Body of pancreas (tissue), 4 donors: ENCODE data around the gene SCG5. TPM values are rescaled to one million over a fixed set of nuclear protein-coding genes. Genes with fewer than 3 reads are reported as not detected.
A peak's percentile ranks its signal among the peaks of the same experiment; 100 is the strongest.

ENCODE experiments used
- ATAC-seq: fragments of 150-250 bp; one replicate; pipeline ENCODE4 v1.9.1; 2016
- DNase-seq, 4 donors: peaks; one replicate each; pipeline ENCODE4 v3.0.0-alpha.2; 2019
- H3K27ac ChIP-seq, 4 donors: fragments of 200-600 bp; sonication (generic); 1 replicate in 3 of 4; 2 replicates in 1 of 4; pipeline versions ENCODE4 v1.5.1 to v1.6.1; 2016 to 2019; ENCODE audit warnings: mild to moderate bottlenecking in 1 of 4, mixed read lengths in 1 of 4, moderate library complexity in 1 of 4
- H3K27me3 ChIP-seq, 2 donors: fragments of 200-600 bp; sonication (generic); one replicate each; pipeline ENCODE4 v1.6.0; 2016; ENCODE audit warnings: mild to moderate bottlenecking in 1 of 2
- H3K36me3 ChIP-seq, 2 donors: fragments of 200-600 bp; sonication (generic); replicated peaks in 1 of 2; 2 replicates each; pipeline ENCODE4 v1.5.1; 2016; ENCODE audit warnings: low read depth in 2 of 2; ENCODE audit not compliant: insufficient read depth in 1 of 2
- H3K4me1 ChIP-seq: fragments of 200-600 bp; sonication (generic); one replicate; pipeline ENCODE4 v1.6.0; 2016
- H3K4me3 ChIP-seq, 2 donors: fragments of 200-600 bp; sonication (generic); 1 replicate in 1 of 2; 2 replicates in 1 of 2; pipeline ENCODE4 v1.5.1; 2016 to 2019
- H3K9me3 ChIP-seq, 3 donors: fragments of 200-600 bp; sonication (generic); 1 replicate in 2 of 3; 2 replicates in 1 of 3; pipeline ENCODE4 v1.5.1; 2016
- CTCF ChIP-seq, 7 experiments: fragments of 450-650 bp in 4 of 7; fragments of 200-600 bp in 3 of 7; sonication (generic) in 3 of 7; IDR thresholded peaks; one replicate each; pipeline ENCODE4 v1.5.1; 2016 to 2019; ENCODE audit warnings: antibody characterized with exemption in 7 of 7
- POLR2A ChIP-seq, 3 donors: fragments of 450-650 bp; IDR thresholded peaks; one replicate each; pipeline ENCODE4 v1.6.1; 2016; ENCODE audit warnings: antibody characterized with exemption in 3 of 3, mild to moderate bottlenecking in 2 of 3
- WGBS, 2 donors: methylation state at CpG; one replicate each; pipeline ENCODE4 v1.1.5; 2017; 5-methylcytosine and 5-hydroxymethylcytosine counted together
- intact Hi-C: fragments of 100-400 bp; cut with DNase I; formaldehyde crosslinking; loops from one replicate; pipeline ENCODE4 v1.15.1; 2023
- total RNA-seq, 2 donors: library from RNA; depleted of rRNA; stranded (reverse); fragments of >200 nt; gene quantifications; one replicate each; pipeline ENCODE4 v1.1.0, GENCODE V29; 2016

Gene SCG5
- total RNA-seq, 2 donors from 2014 or later: 49.4 to 50.1 TPM

GRCh38 chr15:32682977-32683630 lies 41.6 kb downstream of the SCG5 start:
- WGBS, 2 donors: 91 to 93% methylated on average over 2 of the region's 2 CpGs
- H3K9me3 ChIP-seq: no peaks in the 10 kb centered on the region
- no peak overlapping the region for H3K27ac ChIP-seq
- intact Hi-C loops: no loop called here
- no peaks in the 10 kb centered on the region for H3K27me3 ChIP-seq
- TF ChIP-seq CTCF (IDR thresholded peaks at IDR 0.05): no peak
- TF ChIP-seq POLR2A (IDR thresholded peaks at IDR 0.05): no peak
- DNase-seq (no peak), ATAC-seq (no peak)
- H3K36me3 ChIP-seq: no peaks in the 10 kb centered on the region
- H3K4me1 ChIP-seq: peaks cover 3% of the 10 kb centered on the region
- H3K4me3 ChIP-seq: no peak overlapping the region

GRCh38 chr15:32683906-32684584 lies 42.5 kb downstream of the SCG5 start:
- no peaks in the 10 kb centered on the region for H3K36me3 ChIP-seq
- intact Hi-C loops: no loop called here
- TF ChIP-seq CTCF (IDR thresholded peaks at IDR 0.05): no peak
- TF ChIP-seq POLR2A (IDR thresholded peaks at IDR 0.05): no peak
- ATAC-seq: no peak
- no peaks in the 10 kb centered on the region for H3K27me3 ChIP-seq
- no peak overlapping the region for H3K4me3 ChIP-seq
- peak in 2 of 4 donors; percentile 9 to 30 for DNase-seq
- H3K4me1 ChIP-seq: peaks cover 8% of the 10 kb centered on the region
- H3K9me3 ChIP-seq: no peaks in the 10 kb centered on the region
- H3K27ac ChIP-seq: no peak overlapping the region
- 83 to 84% methylated on average over 8 of the region's 8 CpGs for WGBS, 2 donors

- no peak overlapping the region for H3K27ac ChIP-seq
- WGBS, 2 donors: 69 to 85% methylated on average over 1 of the region's 1 CpG
- H3K9me3 ChIP-seq: no peaks in the 10 kb centered on the region
- peaks cover 8% of the 10 kb centered on the region for H3K4me1 ChIP-seq
- intact Hi-C loops: no loop called here
- H3K36me3 ChIP-seq: no peaks in the 10 kb centered on the region
- H3K27me3 ChIP-seq: no peaks in the 10 kb centered on the region
- no peak overlapping the region for H3K4me3 ChIP-seq
- no peak for TF ChIP-seq POLR2A (IDR thresholded peaks at IDR 0.05)
- no peak for TF ChIP-seq CTCF (IDR thresholded peaks at IDR 0.05)
- DNase-seq (no peak), ATAC-seq (no peak)
These were observed 44.1 kb downstream of the SCG5 start for GRCh38 chr15:32685576-32685975.

- ATAC-seq: no peak
- Histone ChIP-seq H3K27me3 (no peaks in the 10 kb centered on the region), H3K36me3 (no peaks in the 10 kb centered on the region), H3K4me1 (peaks cover 8% of the 10 kb centered on the region), H3K4me3 (no peak overlapping the region), H3K27ac (no peak overlapping the region), H3K9me3 (no peaks in the 10 kb centered on the region)
- no peak for DNase-seq
- WGBS, 2 donors: 68 to 89% methylated on average over 5 of the region's 5 CpGs
- intact Hi-C loops: no loop called here
- no peak for TF ChIP-seq POLR2A (IDR thresholded peaks at IDR 0.05)
- no peak for TF ChIP-seq CTCF (IDR thresholded peaks at IDR 0.05)
These were observed 46.0 kb downstream of the SCG5 start for GRCh38 chr15:32687556-32687955.
